ENCODE results near the gene GMPPB.

GMPPB gene

DNA sequence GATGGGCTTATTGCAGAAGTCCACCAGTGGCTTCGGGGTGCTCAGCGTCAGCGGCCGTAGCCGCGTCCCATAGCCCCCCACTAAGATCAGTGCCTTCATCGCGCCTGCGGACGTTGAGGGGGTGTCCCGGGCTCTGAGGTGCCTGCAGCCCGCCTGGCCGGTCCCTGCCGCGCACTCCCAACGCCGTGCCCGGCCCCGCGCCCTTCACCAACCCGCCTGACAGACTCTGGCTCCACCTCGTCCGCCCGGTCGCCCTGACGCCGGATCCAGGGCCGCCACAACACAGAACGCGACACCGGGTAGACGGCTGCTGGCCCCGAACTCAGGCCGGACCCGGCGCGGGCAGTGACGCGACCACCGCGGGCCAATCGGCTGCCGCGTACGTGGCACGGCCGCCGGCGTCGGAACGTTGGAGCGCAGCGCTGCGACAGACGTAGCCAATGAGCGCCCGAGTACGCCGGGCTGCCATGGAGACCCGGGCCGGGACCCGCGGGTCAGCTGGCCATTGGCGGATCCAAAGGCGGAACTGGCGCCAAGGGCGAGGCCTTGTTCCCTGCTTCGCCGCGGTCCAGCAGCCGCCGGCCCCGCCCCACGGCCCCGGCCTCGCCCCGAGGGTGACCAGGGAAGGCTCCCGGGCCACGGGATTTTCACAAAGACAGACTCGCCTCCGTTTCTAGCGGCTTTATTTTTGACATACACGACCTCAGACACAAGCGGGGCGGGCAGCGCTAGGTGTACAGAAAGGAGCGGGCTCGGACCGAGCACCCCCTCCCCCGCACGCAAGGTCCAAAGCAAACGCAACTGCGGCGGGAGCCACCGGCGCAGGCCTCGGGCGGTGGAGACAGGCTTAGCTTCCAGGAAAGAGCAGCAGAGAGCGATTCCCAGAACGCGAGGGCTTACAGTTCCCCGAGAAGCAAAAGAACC is at the start of gene GMPPB:
TSS of gene GMPPB (minus strand) at position 324 of the 924 bp plus-strand sequence. CDS start at position 99, 225 bp downstream.
- peak; percentile 96 for DNase-seq (ENCODE audit: low read depth)
- peak within 1 kb of the TSS; percentile 99 for H3K4me3 ChIP-seq (replicated peaks; ENCODE audit: low read depth, low read length)
- TF ChIP-seq, protein P1, sequence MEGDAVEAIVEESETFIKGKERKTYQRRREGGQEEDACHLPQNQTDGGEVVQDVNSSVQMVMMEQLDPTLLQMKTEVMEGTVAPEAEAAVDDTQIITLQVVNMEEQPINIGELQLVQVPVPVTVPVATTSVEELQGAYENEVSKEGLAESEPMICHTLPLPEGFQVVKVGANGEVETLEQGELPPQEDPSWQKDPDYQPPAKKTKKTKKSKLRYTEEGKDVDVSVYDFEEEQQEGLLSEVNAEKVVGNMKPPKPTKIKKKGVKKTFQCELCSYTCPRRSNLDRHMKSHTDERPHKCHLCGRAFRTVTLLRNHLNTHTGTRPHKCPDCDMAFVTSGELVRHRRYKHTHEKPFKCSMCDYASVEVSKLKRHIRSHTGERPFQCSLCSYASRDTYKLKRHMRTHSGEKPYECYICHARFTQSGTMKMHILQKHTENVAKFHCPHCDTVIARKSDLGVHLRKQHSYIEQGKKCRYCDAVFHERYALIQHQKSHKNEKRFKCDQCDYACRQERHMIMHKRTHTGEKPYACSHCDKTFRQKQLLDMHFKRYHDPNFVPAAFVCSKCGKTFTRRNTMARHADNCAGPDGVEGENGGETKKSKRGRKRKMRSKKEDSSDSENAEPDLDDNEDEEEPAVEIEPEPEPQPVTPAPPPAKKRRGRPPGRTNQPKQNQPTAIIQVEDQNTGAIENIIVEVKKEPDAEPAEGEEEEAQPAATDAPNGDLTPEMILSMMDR (IDR thresholded peaks at IDR 0.05; ENCODE audit: low read length, missing control alignments): no peak

DNA sequence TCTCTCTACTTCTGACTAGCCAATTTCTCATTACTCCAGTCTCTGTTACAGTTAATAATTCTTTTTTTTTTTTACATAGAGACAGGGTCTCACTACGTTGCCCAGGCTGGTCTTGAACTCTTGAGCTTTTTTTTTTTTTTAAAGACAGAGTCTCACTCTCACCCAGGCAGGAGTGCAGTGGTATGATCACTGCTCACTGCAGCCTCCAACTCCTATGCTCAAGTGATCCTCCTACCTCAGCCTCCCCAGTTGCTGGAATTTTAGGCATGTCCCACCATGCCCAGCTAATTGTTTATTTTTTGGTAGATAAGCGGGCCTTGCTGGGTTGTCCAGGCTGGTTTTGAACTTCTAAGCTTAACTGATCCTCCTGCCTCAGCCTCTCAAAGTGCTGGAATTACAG is 49.0 kb upstream of the GMPPB start:
- DNase-seq (ENCODE audit: low read depth): no peak
- TF ChIP-seq, protein P1 (IDR thresholded peaks at IDR 0.05; ENCODE audit: low read length, missing control alignments): no peak
- no peak overlapping the region for H3K4me3 ChIP-seq (replicated peaks; ENCODE audit: low read depth, low read length)

DNA sequence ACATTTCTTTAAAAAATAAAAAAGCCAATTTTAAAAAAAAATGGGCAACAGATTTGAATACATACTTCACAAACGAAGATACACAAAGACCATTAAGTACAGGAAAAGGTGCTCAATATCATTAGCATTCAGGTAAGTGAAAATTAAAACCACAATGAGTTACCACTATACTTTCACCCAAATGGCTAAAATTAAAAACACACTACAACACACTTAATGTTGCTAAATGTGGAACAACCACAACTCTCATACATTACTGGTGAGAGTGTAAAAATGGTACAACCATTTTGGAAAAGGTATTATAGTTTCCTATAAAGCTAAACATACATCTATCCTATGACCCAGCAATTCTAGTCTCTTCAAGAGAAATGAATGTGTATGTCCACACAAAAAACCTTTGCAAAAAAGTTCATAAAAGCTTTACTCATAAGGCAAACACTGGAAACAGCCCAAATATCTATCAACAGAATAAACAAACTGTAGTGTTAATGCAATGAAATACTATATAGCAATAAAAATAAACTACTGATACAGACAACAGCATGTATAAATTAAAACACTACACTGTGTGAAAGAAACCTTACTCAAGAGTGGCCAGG is 47.7 kb upstream of the GMPPB start:
- DNase-seq (ENCODE audit: low read depth): no peak
- no peak overlapping the region for H3K4me3 ChIP-seq (replicated peaks; ENCODE audit: low read depth, low read length)
- TF ChIP-seq, protein P1 (IDR thresholded peaks at IDR 0.05; ENCODE audit: low read length, missing control alignments): no peak

- H3K4me3 ChIP-seq (replicated peaks; ENCODE audit: low read depth, low read length): no peak overlapping the region
- TF ChIP-seq, protein P1 (IDR thresholded peaks at IDR 0.05; ENCODE audit: low read length, missing control alignments): no peak
- no peak for DNase-seq (ENCODE audit: low read depth)
These were observed 46.2 kb upstream of the GMPPB start for GRCh38 chr3:49769926-49770325.

DNA sequence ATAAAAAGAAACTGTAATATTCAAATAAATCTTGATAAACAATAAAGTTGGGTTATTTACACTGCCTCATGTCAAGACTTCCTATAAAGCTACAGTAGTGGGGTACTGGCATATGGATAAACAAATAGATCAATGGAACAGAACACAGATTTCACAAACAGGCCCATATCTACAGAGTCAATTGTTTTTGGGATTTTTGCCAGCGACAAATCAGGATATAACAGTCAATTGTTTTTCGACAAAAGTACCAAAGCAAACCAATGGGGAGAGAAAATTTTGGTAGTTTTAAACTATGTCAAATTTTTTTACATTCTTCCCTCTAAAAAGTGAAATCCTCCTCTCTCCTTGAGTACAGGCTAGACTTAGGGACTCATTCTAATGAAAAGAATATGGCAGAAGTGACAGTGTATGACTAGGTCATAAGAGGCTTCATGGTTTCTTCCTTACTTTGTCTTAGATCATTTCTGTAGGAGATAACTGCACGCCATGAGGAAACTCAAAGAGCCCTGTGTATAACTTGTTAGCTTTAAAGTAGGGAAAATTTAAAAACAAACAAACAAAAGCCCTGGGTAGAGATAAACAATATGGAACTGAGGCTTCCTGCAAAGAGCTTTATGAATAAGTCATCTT is 45.6 kb upstream of the GMPPB start:
- no peak overlapping the region for H3K4me3 ChIP-seq (replicated peaks; ENCODE audit: low read depth, low read length)
- DNase-seq (ENCODE audit: low read depth): no peak
- TF ChIP-seq, protein P1 (IDR thresholded peaks at IDR 0.05; ENCODE audit: low read length, missing control alignments): no peak

GRCh38 chr3:49763981-49764380 is 40.2 kb upstream of the GMPPB start:
- no peak overlapping the region for H3K4me3 ChIP-seq (replicated peaks; ENCODE audit: low read depth, low read length)
- DNase-seq (ENCODE audit: low read depth): no peak
- TF ChIP-seq, protein P1 (IDR thresholded peaks at IDR 0.05; ENCODE audit: low read length, missing control alignments): no peak
